Stimulated activated CD8-positive, alpha-beta memory T cell treated with anti-CD3 and anti-CD28 coated beads, Interleukin-4, amount 100 ng/mL, for 48 hours (primary cell): ENCODE results near the gene LIPK.
A peak's percentile ranks its signal among the peaks of the same experiment; 100 is the strongest.

Experiments
- DNase-seq: peaks from one replicate; pipeline ENCODE4 v3.0.0-alpha.2; 2020

The LIPK gene

DNA sequence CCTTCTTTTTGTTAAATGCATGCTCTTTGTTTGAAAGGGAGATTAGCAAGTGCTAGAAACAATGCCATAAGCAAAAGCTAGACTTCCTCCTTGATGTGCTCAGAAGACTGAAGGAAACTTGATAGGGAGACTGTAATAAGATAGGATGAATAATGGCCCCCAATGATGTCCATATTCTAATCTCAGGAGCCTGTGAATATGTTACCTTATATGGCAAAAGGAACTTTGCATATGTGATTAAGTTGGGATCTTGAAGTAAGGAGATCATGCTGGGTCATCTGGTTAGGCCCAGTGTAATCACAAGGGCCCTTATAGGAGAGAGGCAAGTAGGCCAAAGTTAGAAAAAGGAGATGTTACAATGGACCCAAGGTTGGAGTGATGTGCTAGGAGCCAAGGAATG lies 82.9 kb downstream of the LIPK start:
- DNase-seq, result no peak

DNA sequence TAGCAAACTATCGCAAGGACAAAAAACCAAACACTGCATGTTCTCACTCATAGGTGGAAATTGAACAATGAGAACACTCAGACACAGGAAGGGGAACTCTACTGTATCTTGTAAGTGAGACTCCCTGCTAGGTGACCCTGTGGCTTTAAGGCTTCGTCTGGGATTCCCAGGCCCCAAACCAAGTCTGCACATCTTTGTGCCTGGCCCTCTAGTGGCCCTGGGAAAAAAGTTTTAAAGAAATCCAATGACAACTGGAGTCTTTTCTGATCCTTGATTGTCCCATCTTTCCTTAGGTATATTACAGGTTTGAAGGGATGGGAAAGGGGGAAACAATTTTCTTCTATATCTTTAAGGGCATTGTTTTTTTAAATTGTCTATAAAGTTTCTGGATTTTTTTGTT lies 85.9 kb downstream of the LIPK start:
- DNase-seq, result no peak

GRCh38 chr10:88792661-88793060 lies 86.6 kb downstream of the LIPK start:
- DNase-seq, result no peak

DNA sequence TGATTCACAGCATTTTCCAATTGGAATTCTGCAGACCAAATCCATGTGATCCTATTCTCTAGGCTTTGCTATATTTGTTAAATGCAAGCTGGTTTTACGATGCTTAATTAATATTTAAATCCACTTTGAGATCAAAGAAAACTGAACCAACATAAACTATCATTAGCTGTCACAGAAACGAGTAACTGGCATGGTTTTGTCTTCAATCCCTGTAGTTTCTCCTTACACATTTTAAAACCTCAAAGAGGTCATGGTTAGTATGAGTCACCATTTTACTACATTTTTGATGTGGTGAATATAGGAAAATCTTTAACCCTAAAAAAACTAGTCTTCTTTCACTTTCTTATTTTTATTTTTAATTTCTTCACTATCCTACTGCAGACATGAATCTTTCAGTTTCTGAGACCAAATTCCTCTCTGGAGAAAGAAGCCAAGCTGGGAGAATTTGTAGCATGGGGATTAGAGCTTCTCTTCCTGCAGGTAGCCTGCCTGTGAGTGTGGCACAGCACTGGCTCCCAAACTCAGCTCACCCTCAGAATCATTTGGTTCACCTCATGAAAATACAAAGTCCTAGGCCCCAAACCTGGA lies 87.8 kb downstream of the LIPK start:
- no peak for DNase-seq

- no peak for DNase-seq
Measured at GRCh38 chr10:88794731-88795130, 88.7 kb downstream of the LIPK start.

DNA sequence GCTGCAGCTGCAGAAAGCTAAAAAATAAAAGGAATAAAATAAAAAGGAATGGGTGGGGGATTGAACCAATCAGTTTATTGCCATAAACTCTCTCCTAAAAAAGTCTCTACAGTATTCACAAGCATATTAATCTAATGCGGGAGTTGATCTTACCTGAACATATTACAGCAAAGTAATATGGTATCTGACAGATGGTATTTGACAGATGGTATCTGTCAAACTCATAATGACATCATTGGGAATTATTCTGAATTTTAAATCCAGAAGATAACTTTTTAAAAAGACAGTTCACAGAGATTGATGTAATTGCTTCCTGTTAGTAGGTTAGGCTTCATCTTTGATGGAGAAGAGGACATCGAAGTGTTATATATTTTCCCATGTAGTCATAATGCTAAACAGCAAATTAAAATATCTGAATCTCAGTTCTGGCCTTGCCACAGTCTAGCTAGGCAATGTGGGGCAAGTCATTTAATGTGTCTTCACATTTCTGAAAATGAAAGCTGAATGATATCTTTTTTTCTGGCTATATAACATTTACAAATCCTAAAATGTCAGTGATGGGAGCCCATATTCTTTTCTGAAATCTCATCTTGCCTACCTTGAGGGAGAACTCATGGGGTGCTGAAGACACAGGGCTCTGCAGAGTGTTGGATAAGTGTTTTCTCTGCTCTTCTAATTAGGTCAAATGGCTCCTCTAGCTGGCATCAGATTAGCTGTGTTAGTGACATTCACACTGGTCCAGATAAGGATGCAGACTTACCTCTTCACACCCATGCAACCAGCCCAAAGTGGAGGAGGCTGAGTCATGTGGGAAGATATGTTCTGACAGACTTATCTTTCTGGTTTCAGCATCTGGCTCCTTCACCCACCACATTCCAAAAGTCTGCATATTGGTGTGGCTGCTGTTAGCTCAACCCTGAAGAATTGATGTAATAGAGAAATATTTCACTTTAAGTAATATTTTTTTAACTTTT lies 94.4 kb downstream of the LIPK start:
- peak; percentile 43 for DNase-seq
